GM18498 (cell line): ENCODE results near the gene LCE3D.
"Not testable (repeated sequence)": the region's sequence is repeated elsewhere in the genome, so short reads cannot be mapped to it uniquely, and the experiment has no call there.

Experiments used
- ATAC-seq: cut with Tn5 transposase; IDR thresholded peaks from one replicate; pipeline ENCODE4 v1.9.1; 2021; ENCODE audit warnings: mild to moderate bottlenecking, moderate library complexity; ENCODE audit not compliant: unreplicated experiment

The LCE3D gene, protein sequence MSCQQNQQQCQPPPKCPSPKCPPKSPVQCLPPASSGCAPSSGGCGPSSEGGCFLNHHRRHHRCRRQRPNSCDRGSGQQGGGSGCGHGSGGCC

DNA sequence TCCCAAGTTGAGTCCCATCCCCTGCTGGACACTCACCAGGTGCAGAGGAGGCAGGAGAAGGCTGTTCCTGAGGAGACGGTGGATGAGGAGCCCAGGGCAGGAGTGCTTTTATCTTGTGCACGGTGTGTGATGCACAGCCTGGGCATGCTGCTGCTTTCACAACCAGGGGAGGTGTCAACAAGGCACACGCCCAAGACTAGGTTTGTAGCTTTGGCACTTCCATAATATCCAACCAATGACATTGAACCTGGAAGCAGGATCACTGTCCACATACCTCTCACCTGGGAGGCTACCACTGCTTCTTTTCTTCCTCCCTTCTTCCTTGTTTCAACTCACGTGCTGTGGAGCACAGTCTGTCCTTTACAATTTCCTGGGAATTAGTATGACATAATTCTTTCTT is at the start of gene LCE3D:
Gene LCE3D, minus strand, starts transcription at position 84 of the 400 bp plus-strand sequence. CDS start 580 bp downstream, outside the sequence.
- ATAC-seq, result no peak

- ATAC-seq, result no peak
Measured at GRCh38 chr1:152626744-152627143, 46.4 kb upstream of the LCE3D start.

DNA sequence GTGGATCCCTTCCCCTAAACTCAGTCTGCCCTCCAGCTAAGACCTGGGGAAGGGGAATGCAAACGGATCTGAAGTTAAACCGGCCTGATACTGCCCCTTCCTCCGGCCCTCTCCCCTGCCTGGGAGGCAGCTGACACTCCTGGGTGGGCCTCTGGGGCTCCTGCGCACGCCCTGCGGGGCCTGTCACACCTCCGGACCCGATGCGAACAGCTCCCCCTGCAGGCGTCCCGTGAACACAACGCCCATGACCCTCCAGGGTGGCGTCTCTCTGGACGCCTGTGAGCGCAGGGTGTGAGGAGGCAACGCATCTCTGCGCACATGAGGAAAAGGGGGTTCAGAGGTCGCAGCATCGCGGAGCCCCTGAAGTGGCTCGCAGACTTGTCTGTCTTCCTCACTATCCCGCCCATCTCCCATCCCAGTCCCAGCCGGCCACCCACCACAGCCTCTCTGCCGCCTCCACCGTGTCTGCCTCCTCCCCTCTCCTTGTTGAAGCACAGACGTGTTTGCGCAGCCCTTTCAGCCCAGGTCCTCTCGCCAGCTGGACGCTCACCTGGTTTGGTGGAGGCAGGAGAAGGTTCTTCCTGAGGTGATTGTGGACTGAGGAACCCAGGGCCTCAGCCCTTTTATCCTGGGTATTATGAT is 43.0 kb upstream of the LCE3D start:
- no peak for ATAC-seq

DNA sequence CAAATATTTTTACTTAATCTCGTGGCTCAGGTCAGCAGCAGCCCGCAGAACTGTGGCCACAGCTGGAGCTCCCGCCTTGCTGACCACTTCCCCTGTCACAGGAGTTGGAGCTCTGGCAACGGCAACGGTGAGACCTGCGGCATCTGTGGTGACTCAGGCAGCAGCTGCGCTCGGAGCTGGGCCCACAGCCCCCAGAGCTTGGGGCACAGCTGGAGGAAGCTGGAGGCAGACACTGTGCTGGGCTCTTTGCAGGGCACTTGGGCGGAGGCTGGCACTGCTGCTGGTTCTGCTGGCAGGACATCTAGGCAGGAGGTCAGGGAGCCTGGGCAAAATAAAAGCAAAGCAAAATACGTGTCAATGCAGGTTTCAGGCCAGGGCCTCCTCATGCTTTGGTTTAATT is 42.5 kb upstream of the LCE3D start, which contains the start of gene LCE3A:
Gene LCE3A, minus strand, starts transcription at position 301 of the 400 bp plus-strand sequence. Its CDS starts 0 bp downstream, at position 301.
- ATAC-seq, result no peak

DNA sequence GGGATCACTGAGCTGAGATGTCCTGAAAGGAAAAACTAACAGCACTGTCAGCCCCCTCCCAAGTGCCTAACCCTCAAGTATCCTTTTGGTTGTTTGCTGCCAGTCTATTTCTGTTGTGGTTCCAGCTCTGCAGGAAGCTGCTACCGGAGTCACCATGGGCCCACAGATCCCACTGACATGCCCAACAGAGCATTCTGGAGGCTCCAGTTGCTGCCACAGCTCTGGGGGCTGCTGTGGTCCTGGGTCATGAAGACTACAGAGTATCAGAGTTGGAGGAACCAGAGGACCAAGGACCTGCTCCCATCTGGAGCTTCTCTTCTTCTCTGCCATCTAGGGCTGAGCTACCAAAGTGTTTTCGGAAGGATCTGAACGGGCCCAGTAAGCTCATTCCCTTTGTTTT is 41.7 kb upstream of the LCE3D start:
- no peak for ATAC-seq

- ATAC-seq, result no peak
Measured at GRCh38 chr1:152613511-152613910, 33.2 kb upstream of the LCE3D start, which contains the start of gene LCE3B. Gene LCE3B, plus strand, starts transcription at chr1:152613811. Its CDS starts 0 bp downstream, at chr1:152613811.

DNA sequence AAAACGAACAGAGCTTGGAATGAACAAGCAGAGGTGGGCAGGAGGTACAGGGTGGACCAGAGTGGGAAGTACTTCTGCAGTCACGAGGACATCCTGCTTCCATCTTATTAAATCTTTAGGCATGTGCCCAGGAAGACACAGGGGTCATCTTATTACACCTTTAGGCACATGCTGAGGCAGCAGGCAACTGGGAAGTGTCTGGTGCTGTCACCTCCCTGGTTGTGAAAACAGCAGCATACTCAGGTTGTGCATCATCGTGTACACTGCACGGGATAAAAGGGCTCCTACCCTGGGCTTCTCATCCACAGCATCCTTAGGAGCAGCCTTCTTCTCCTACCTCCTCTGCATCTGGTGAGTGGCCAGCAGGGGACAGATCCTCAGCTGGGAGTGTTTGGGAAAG is 19.6 kb upstream of the LCE3D start, which contains the start of gene LCE3C:
Gene LCE3C, plus strand, starts transcription at position 301 of the 400 bp plus-strand sequence. CDS start 498 bp downstream, outside the sequence.
- no peak for ATAC-seq

- ATAC-seq, result no peak
Measured at GRCh38 chr1:152596986-152597385, 16.7 kb upstream of the LCE3D start.

- ATAC-seq, result no peak
Measured at GRCh38 chr1:152585586-152585985, 5.3 kb upstream of the LCE3D start.

- no peak for ATAC-seq
Measured at GRCh38 chr1:152582647-152583046, 2.3 kb upstream of the LCE3D start.

DNA sequence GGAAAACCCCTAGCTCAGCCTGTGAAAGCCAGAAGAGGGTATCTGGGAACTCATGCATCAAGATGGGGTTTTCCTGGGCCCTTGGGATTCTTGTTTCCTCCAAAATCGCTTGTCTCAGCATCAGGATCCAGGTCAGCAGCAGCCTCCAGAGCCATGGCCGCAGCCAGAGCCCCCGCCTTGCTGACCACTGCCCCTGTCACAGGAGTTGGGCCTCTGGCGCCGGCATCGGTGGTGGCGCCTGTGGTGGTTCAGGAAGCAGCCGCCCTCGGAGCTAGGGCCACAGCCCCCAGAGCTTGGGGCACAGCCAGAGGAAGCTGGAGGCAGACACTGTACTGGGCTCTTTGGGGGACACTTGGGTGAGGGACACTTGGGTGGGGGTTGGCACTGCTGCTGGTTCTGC is 790 bp downstream of the LCE3D start:
- not testable (repeated sequence) for ATAC-seq

- ATAC-seq, result no peak
Measured at GRCh38 chr1:152577168-152577567, 3.1 kb downstream of the LCE3D start.

- no peak for ATAC-seq
Measured at GRCh38 chr1:152566681-152567080, 13.6 kb downstream of the LCE3D start, which contains the start of gene LCE3E. Gene LCE3E, minus strand, starts transcription at chr1:152566780. Its CDS starts 572 bp downstream, at chr1:152566208.

- no peak for ATAC-seq
Measured at GRCh38 chr1:152565535-152566215, 14.6 kb downstream of the LCE3D start.

DNA sequence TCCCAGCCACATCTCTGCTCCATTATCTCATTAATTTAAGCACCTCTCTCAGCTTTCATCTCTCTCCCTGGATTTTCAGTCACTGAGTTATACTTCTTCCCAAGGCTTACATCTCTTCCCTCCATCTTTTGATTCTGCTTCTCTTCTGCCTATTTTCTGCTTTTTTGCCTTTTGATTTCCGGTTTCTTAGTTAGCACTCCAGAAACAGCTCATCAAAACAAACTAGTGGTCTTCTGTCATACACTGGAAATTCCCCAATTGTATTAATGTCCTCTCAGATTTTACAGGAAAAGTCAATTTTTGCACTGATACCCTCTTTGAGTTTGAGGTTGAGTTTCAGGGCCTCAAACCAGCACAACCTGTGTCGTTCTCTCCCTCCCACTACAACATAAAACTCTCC is 15.2 kb downstream of the LCE3D start:
- no peak for ATAC-seq

DNA sequence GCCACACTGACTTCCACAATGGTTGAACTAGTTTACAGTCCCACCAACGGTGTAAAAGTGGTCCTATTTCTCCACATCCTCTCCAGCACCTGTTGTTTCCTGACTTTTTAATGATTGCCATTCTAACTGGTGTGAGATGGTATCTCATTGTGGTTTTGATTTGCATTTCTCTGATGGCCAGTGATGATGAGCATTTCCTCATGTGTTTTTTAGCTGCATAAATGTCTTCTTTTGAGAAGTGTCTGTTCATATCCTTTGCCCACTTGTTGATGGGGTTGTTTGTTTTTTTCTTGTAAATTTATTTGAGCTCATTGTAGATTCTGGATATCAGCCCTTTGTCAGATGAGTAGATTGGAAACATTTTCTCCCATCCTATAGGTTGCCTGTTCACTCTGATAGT is 32.0 kb downstream of the LCE3D start:
- ATAC-seq, result not testable (repeated sequence)

- no peak for ATAC-seq
Measured at GRCh38 chr1:152546704-152547103, 33.6 kb downstream of the LCE3D start.

- ATAC-seq, result no peak
Measured at GRCh38 chr1:152543820-152544219, 36.5 kb downstream of the LCE3D start.

DNA sequence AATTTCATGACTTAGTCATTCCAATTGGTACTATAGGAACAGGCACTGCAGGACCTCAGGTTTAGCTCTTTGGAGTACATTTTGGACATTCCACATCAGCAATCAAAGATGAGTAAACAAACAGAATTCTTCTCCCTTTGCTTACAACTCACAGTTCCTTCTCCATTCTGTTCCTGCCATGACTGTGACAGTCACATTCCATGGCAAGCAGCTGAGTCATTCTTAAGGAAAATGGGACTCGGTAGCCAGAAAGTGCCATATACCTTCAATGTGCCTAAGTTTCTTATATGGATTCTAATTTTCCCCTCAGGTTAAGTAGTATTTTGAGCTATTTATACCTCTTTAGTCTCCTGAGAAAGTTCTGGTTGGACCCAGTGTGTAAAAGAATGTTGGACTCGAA is 40.4 kb downstream of the LCE3D start:
- no peak for ATAC-seq

- no peak for ATAC-seq
Measured at GRCh38 chr1:152537496-152537895, 42.8 kb downstream of the LCE3D start.

DNA sequence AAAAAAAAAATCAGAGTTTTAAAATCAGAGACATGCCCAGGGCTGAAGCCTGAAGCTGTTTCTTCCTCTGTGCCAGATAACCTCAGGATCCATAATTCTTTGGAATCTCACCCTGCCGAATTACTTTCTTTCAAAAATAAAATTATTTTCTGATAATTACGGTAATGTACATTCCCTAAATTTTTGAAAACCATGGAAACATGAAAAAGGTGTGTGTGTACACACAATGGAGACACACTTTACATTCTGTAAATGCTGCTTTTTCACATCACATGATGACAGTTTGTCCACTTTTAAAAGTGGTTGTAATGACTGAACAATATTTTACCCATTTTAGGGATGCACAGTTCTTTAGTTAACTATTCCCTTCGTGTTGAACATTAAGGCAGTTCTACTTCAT is 44.5 kb downstream of the LCE3D start:
- no peak for ATAC-seq
